GM12891 (cell line): Measurements from ENCODE around the gene MYH14.

ENCODE experiments used
- PAX5 ChIP-seq: IDR thresholded peaks from 2 replicates; pipeline ENCODE4 v1.6.1; 2011; ENCODE audit warnings: low read length, moderate library complexity, mild to moderate bottlenecking; ENCODE audit not compliant: insufficient read depth, severe bottlenecking
- POLR2A ChIP-seq: IDR thresholded peaks from 2 replicates; pipeline ENCODE4 v1.6.1; 2011; ENCODE audit warnings: low read depth, low read length, control low read depth
- POLR2AphosphoS5 ChIP-seq: IDR thresholded peaks from 2 replicates; pipeline ENCODE4 v1.6.1; 2011; ENCODE audit warnings: low read depth, low read length, control low read depth
- POU2F2 ChIP-seq: IDR thresholded peaks from 2 replicates; pipeline ENCODE4 v1.6.1; 2011; ENCODE audit warnings: low read depth, mild to moderate bottlenecking, control low read depth, low read length, moderate library complexity
- SPI1 ChIP-seq: IDR thresholded peaks from 2 replicates; pipeline ENCODE4 v1.6.1; 2011; ENCODE audit warnings: low read depth, low read length, control low read depth
- TAF1 ChIP-seq: IDR thresholded peaks from 2 replicates; pipeline ENCODE4 v1.6.1; 2011; ENCODE audit warnings: low read depth, low read length, control low read depth

- TF ChIP-seq POLR2A (no peak), TAF1 (no peak), POU2F2 (no peak), PAX5 (no peak), POLR2AphosphoS5 (no peak), SPI1 (no peak)
Observed at GRCh38 chr19:50204081-50204428, 633 bp downstream of the MYH14 start.
